GM23248 (cell line): ENCODE measurements around the gene LCN6. TPM values are rescaled to one million over a fixed set of nuclear protein-coding genes. Genes with fewer than 3 reads are reported as not detected.
A peak's percentile ranks its signal among the peaks of the same experiment; 100 is the strongest.

Experiments used
- DNase-seq: peaks from one replicate; pipeline ENCODE4 v3.0.0-alpha.2; 2015
- H2AFZ ChIP-seq: fragments of 200-600 bp; sonication (generic); 2 replicates; pipeline ENCODE4 v1.6.1; 2016; ENCODE audit warnings: antibody characterized with exemption
- H3F3A ChIP-seq: fragments of 200-600 bp; sonication (generic); 2 replicates; pipeline ENCODE4 v1.6.1; 2016; ENCODE audit warnings: mild to moderate bottlenecking, antibody characterized with exemption, mixed run types; ENCODE audit not compliant: insufficient read depth
- H3K27ac ChIP-seq: fragments of 200-600 bp; sonication (generic); 2 replicates; pipeline ENCODE4 v1.5.1; 2016; ENCODE audit warnings: mild to moderate bottlenecking
- H3K27me3 ChIP-seq: fragments of 200-600 bp; sonication (generic); replicated peaks from 2 replicates; pipeline ENCODE4 v1.6.1; 2016; ENCODE audit warnings: mild to moderate bottlenecking; ENCODE audit not compliant: insufficient read depth
- H3K36me3 ChIP-seq: fragments of 200-600 bp; sonication (generic); 2 replicates; pipeline ENCODE4 v1.6.1; 2016; ENCODE audit warnings: low read depth, mild to moderate bottlenecking
- H3K4me1 ChIP-seq: fragments of 200-600 bp; sonication (generic); 2 replicates; pipeline ENCODE4 v1.6.1; 2016; ENCODE audit warnings: mild to moderate bottlenecking; ENCODE audit not compliant: insufficient read depth
- H3K4me2 ChIP-seq: fragments of 200-600 bp; sonication (generic); one replicate; pipeline ENCODE4 v1.6.1; 2016; ENCODE audit warnings: mild to moderate bottlenecking; ENCODE audit not compliant: unreplicated experiment
- H3K4me3 ChIP-seq: fragments of 200-600 bp; sonication (generic); 2 replicates; pipeline ENCODE4 v1.5.1; 2016; ENCODE audit warnings: mild to moderate bottlenecking
- H3K79me2 ChIP-seq: fragments of 200-600 bp; sonication (generic); 2 replicates; pipeline ENCODE4 v1.6.1; 2016; ENCODE audit warnings: mild to moderate bottlenecking; ENCODE audit not compliant: insufficient read depth
- H3K9ac ChIP-seq: fragments of 200-600 bp; sonication (generic); 2 replicates; pipeline ENCODE4 v1.6.1; 2016; ENCODE audit warnings: mild to moderate bottlenecking
- H3K9me2 ChIP-seq: fragments of 200-600 bp; sonication (generic); 2 replicates; pipeline ENCODE4 v1.6.1; 2016; ENCODE audit warnings: mixed run types, mild to moderate bottlenecking, moderate library complexity; ENCODE audit not compliant: insufficient read depth
- H3K9me3 ChIP-seq: fragments of 200-600 bp; sonication (generic); one replicate; pipeline ENCODE4 v1.6.1; 2017; ENCODE audit warnings: low read depth
- H4K20me1 ChIP-seq: fragments of 200-600 bp; sonication (generic); 2 replicates; pipeline ENCODE4 v1.6.0; 2016; ENCODE audit not compliant: insufficient read depth
- EZH2 ChIP-seq: fragments of 200-600 bp; sonication (generic); IDR thresholded peaks from 2 replicates; pipeline ENCODE4 v1.6.1; 2018; ENCODE audit warnings: antibody characterized with exemption, mild to moderate bottlenecking; ENCODE audit not compliant: insufficient read depth, poor library complexity, severe bottlenecking
- EZH2phosphoT487 ChIP-seq: fragments of 200-600 bp; sonication (generic); IDR thresholded peaks from 2 replicates; pipeline ENCODE4 v1.6.1; 2018; ENCODE audit warnings: antibody characterized with exemption, moderate library complexity, mild to moderate bottlenecking, low read depth; ENCODE audit not compliant: insufficient read depth
- WGBS, 2 experiments: methylation state at CpG; one replicate each; pipeline ENCODE4 v1.1.6; 2015 to 2017; ENCODE audit warnings: low lambda C conversion rate in 2 of 2, low coverage in 1 of 2; ENCODE audit errors: missing lambda C conversion rate in 2 of 2; 5-methylcytosine and 5-hydroxymethylcytosine counted together
- in situ Hi-C: fragments of 300-500 bp; cut with MboI; formaldehyde crosslinking; loops from 2 replicates; pipeline ENCODE4 v1.15.0; 2020
- polyA plus RNA-seq: library from polyadenylated mRNA; unstranded; fragments of >200 nt; fragmentation: Nextera tagmentation; extraction: Ambion mirVana; gene quantifications from 2 replicates; pipeline ENCODE4 v1.2.1, GENCODE V29; 2016
- total RNA-seq: library from RNA; depleted of rRNA; stranded (reverse); fragments of >200 nt; shearing (Covaris generic); gene quantifications from 2 replicates; pipeline ENCODE4 v1.2.3, GENCODE V29; 2014

Gene LCN6
- total and polyA plus RNA-seq, 2 experiments from 2014 or later = not detected

- in situ Hi-C loops = no loop called here
- 59 to 67% methylated on average over 14 of the region's 14 CpGs for WGBS, 2 experiments
- no peak overlapping the region for H3K4me3 ChIP-seq
- no peaks in the 10 kb centered on the region for H3K9me3 ChIP-seq
- DNase-seq = no peak
- H4K20me1 ChIP-seq = no peaks in the 10 kb centered on the region
- no peaks in the 10 kb centered on the region for H3K36me3 ChIP-seq
- H3K4me1 ChIP-seq = no peaks in the 10 kb centered on the region
- no peak overlapping the region for H3K27ac ChIP-seq
- H3K9ac ChIP-seq = no peak overlapping the region
- H3K27me3 ChIP-seq = peaks cover 8% of the 10 kb centered on the region; the same call in 1 of the 2 replicates
- H3K4me2 ChIP-seq = no peak overlapping the region
- H2AFZ ChIP-seq = no peak overlapping the region
- TF ChIP-seq EZH2phosphoT487 (no peak), EZH2 (no peak)
- H3K79me2 ChIP-seq = no peaks in the 10 kb centered on the region
- no peaks in the 10 kb centered on the region for H3K9me2 ChIP-seq
- no peaks in the 10 kb centered on the region for H3F3A ChIP-seq
These were observed 16.7 kb upstream of the LCN6 start for GRCh38 chr9:136765041-136765440.

GRCh38 chr9:136764301-136764891 lies 16.1 kb upstream of the LCN6 start, which contains the start of gene LCN15:
Gene LCN15, minus strand, starts transcription at chr9:136764518. Its CDS starts 30 bp downstream, at chr9:136764488.
- Histone ChIP-seq H3K27ac (no peak within 1 kb of the TSS), H3K79me2 (no peaks in the 10 kb centered on the region), H3K9ac (no peak within 1 kb of the TSS), H3K4me2 (no peak within 1 kb of the TSS), H4K20me1 (no peaks in the 10 kb centered on the region), H3K4me1 (no peaks in the 10 kb centered on the region), H3K9me3 (no peaks in the 10 kb centered on the region), H2AFZ (no peak within 1 kb of the TSS), H3K36me3 (no peaks in the 10 kb centered on the region), H3K4me3 (no peak within 1 kb of the TSS), H3K9me2 (no peaks in the 10 kb centered on the region), H3K27me3 (peaks cover 8% of the 10 kb centered on the region; the same call in 1 of the 2 replicates), H3F3A (no peaks in the 10 kb centered on the region)
- in situ Hi-C loops = no loop called here
- 64 to 69% methylated on average over 11 to 14 of the region's 14 CpGs for WGBS, 2 experiments
- TF ChIP-seq EZH2phosphoT487 (no peak), EZH2 (no peak)
- no peak for DNase-seq

- H3K9me3 ChIP-seq = no peaks in the 10 kb centered on the region
- H3K79me2 ChIP-seq = no peaks in the 10 kb centered on the region
- WGBS, 2 experiments = 76 to 80% methylated on average over 12 to 14 of the region's 14 CpGs
- H3K4me2 ChIP-seq = no peak overlapping the region
- H3K9me2 ChIP-seq = no peaks in the 10 kb centered on the region
- H3K36me3 ChIP-seq = no peaks in the 10 kb centered on the region
- no peak overlapping the region for H3K27ac ChIP-seq
- peaks cover 8% of the 10 kb centered on the region; the same call in 1 of the 2 replicates for H3K27me3 ChIP-seq
- DNase-seq = no peak
- in situ Hi-C loops = no loop called here
- H3K9ac ChIP-seq = no peak overlapping the region
- H3F3A ChIP-seq = no peaks in the 10 kb centered on the region
- H2AFZ ChIP-seq = no peak overlapping the region
- no peaks in the 10 kb centered on the region for H3K4me1 ChIP-seq
- H4K20me1 ChIP-seq = no peaks in the 10 kb centered on the region
- no peak for TF ChIP-seq EZH2phosphoT487
- TF ChIP-seq EZH2 = no peak
- H3K4me3 ChIP-seq = no peak overlapping the region
These were observed 15.3 kb upstream of the LCN6 start for GRCh38 chr9:136763649-136764035.

GRCh38 chr9:136762915-136763648 lies 14.8 kb upstream of the LCN6 start:
- no peaks in the 10 kb centered on the region for H3K9me3 ChIP-seq
- in situ Hi-C loops = no loop called here
- H2AFZ ChIP-seq = no peak overlapping the region
- H3K4me1 ChIP-seq = no peaks in the 10 kb centered on the region
- no peak overlapping the region for H3K27ac ChIP-seq
- H3K27me3 ChIP-seq = peaks cover 6% of the 10 kb centered on the region; the same call in 1 of the 2 replicates
- no peaks in the 10 kb centered on the region for H3K9me2 ChIP-seq
- H3K4me3 ChIP-seq = no peak overlapping the region
- no peaks in the 10 kb centered on the region for H4K20me1 ChIP-seq
- H3F3A ChIP-seq = no peaks in the 10 kb centered on the region
- WGBS, 2 experiments = 13 to 14% methylated on average over 23 to 37 of the region's 37 CpGs
- H3K9ac ChIP-seq = no peak overlapping the region
- no peaks in the 10 kb centered on the region for H3K79me2 ChIP-seq
- peak; percentile 40 for DNase-seq
- no peak for TF ChIP-seq EZH2phosphoT487
- no peak for TF ChIP-seq EZH2
- no peak overlapping the region for H3K4me2 ChIP-seq
- no peaks in the 10 kb centered on the region for H3K36me3 ChIP-seq
